Right lobe of liver (tissue), 6 donors: ENCODE measurements around the gene SRC. TPM values are rescaled to one million over a fixed set of nuclear protein-coding genes. Genes with fewer than 3 reads are reported as not detected.

Source experiments
- ATAC-seq, 4 donors: fragments of 200-7000 bp; cut with Tn5 transposase; one replicate each; pipeline ENCODE4 v1.9.1; 2020; ENCODE audit warnings: mild to moderate bottlenecking in 4 of 4, moderate library complexity in 4 of 4
- DNase-seq, 3 donors: peaks; one replicate each; pipeline ENCODE4 v3.0.0-alpha.2; 2020
- H3K27ac ChIP-seq, 3 donors: fragments of 200-600 bp; one replicate each; pipeline ENCODE4 v1.8.0; 2022
- H3K27me3 ChIP-seq, 2 donors: fragments of 200-600 bp; one replicate each; pipeline ENCODE4 v1.8.0; 2022
- H3K36me3 ChIP-seq, 4 donors: fragments of 200-600 bp; sonication (generic) in 1 of 4; one replicate each; pipeline versions ENCODE4 v1.5.1 to v1.8.0; 2017 to 2022; ENCODE audit warnings: control low read depth in 1 of 4
- H3K4me1 ChIP-seq, 4 donors: fragments of 200-600 bp; sonication (generic) in 1 of 4; one replicate each; pipeline versions ENCODE4 v1.5.1 to v1.8.0; 2017 to 2022; ENCODE audit warnings: control low read depth in 1 of 4
- H3K4me3 ChIP-seq, 3 donors: fragments of 200-600 bp; one replicate each; pipeline ENCODE4 v1.8.0; 2022
- H3K9me3 ChIP-seq, 4 donors: fragments of 200-600 bp; sonication (generic) in 1 of 4; one replicate each; pipeline versions ENCODE4 v1.5.1 to v1.8.0; 2017 to 2022; ENCODE audit warnings: control low read depth in 1 of 4
- POLR2A ChIP-seq: fragments of 450-650 bp; IDR thresholded peaks from one replicate; pipeline ENCODE4 v1.6.1; 2017; ENCODE audit warnings: antibody characterized with exemption, mild to moderate bottlenecking
- WGBS: methylation state at CpG from one replicate; pipeline ENCODE4 v1.1.6; 2018; ENCODE audit warnings: low coverage, low lambda C conversion rate; ENCODE audit not compliant: insufficient coverage; ENCODE audit errors: missing lambda C conversion rate; 5-methylcytosine and 5-hydroxymethylcytosine counted together
- intact Hi-C, 2 donors: fragments of 100-400 bp; cut with DNase I; formaldehyde crosslinking; loops; one replicate each; pipeline versions ENCODE4 v1.11.2 to v1.14.1; 2022
- total RNA-seq, 6 experiments: library from RNA; depleted of rRNA in 2 of 6; stranded (reverse); fragments of >200 nt in 2 of 6; fragmentation: NEBNext Ultra II Directional in 3 of 6; extraction: Animal tissue kit (Norgen Biotek cat#: 25700) in 3 of 6; gene quantifications; one replicate each; pipeline versions ENCODE4 v1.1.0 to v1.2.4, GENCODE V29; 2016 to 2023
- TF ChIP-seq, protein P1 (sequence below), 4 donors: fragments of 200-600 bp in 3 of 4; fragments of 450-650 bp in 1 of 4; IDR thresholded peaks; one replicate each; pipeline versions ENCODE4 v1.5.1 to v1.8.0; 2016 to 2022; ENCODE audit warnings: antibody characterized with exemption in 4 of 4, mild to moderate bottlenecking in 2 of 4
- donor health status: DM: no; HTN: yes; CAD: no.
- donor health status: DM: no; HTN: no; CAD: no.
- donor health status: DM: no; HTN: no; CAD: no.
- donor health status: DM: no; HTN: yes; CAD: no.
- donor health status: DM: no; HTN: yes; CAD: no.

Gene SRC
- total RNA-seq, 6 experiments from 2014 or later = 3.1 to 17.3 (median 11.2) TPM

DNA sequence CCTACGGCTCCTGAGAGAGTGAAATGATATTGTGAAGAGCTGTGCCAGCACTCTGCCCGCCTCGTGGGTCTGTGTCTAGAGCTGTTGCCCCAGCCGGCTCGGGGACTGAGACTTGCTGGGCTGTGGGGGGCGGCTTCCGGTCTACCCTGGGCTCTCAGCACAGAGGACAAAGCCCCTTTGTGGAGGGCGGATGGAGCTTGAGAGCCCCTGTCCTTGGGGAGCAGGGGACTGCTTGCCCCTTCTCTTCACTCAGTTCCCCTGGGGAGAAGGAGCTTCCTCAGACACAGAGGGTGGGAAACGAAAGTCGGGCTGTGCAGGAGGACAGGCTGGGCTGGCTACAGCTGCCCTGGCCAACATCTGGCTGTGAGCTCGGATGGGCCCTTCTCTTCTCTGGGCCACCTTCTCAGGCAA is 11.0 kb downstream of the SRC start:
- intact Hi-C loops = no loop called here
- Histone ChIP-seq H3K9me3 (no peaks in the 10 kb centered on the region), H3K27ac (no peak overlapping the region), H3K36me3 (no peaks in the 10 kb centered on the region), H3K27me3 (no peaks in the 10 kb centered on the region), H3K4me1 (no peaks in the 10 kb centered on the region), H3K4me3 (no peak overlapping the region)
- peak in 1 of 3 donors; percentile 46 for DNase-seq
- peak; percentile 5 to 48 (median 38) for ATAC-seq
- 40% methylated on average over 1 of the region's 11 CpGs for WGBS
- TF ChIP-seq, protein P1, sequence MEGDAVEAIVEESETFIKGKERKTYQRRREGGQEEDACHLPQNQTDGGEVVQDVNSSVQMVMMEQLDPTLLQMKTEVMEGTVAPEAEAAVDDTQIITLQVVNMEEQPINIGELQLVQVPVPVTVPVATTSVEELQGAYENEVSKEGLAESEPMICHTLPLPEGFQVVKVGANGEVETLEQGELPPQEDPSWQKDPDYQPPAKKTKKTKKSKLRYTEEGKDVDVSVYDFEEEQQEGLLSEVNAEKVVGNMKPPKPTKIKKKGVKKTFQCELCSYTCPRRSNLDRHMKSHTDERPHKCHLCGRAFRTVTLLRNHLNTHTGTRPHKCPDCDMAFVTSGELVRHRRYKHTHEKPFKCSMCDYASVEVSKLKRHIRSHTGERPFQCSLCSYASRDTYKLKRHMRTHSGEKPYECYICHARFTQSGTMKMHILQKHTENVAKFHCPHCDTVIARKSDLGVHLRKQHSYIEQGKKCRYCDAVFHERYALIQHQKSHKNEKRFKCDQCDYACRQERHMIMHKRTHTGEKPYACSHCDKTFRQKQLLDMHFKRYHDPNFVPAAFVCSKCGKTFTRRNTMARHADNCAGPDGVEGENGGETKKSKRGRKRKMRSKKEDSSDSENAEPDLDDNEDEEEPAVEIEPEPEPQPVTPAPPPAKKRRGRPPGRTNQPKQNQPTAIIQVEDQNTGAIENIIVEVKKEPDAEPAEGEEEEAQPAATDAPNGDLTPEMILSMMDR (IDR thresholded peaks at IDR 0.05) = no peak
- TF ChIP-seq POLR2A = no peak

DNA sequence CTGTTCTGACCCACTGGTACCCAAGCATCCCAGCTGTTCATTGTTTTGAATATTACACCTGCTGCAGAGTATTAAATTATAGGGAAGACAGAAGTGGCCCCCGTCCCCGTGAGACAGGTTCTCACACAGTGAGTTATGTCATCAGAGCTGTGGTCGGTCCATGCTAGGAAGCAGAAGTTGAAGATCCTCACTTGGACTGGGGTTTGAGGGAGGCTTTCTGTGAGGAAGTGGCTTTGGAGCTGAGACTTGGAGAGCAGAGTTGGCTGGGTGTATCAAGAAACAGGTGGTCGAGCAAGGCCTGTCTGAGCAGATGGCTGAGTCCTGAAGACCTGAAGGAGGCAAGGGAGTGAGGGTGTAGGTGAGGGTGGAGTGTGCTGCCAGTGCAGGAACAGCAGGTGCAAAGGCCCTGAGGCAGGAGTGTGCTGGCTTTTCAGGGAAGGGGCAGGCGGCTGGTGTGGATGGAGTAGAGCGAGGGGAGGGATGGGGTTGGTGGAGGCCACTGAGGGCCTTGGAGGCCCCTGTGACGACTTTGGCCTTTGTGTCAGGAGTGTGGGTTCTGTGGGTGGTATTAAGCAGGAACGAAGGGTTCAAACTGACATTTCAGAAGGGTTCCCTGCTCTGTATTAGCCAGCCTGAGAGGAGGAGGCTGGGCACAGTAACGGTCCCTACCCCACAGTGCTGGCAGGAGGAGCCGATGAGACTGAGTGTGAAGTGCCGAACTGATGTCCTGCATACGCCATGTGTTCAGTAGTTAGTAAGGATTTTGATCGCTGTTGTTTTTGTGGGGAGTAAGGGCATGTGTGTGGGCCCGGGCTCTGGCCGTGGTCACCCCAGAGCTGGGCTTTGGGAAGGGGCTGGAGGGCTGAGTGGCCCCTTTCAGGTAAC is 11.8 kb downstream of the SRC start:
- ATAC-seq = peak; percentile 21 to 66 (median 44)
- H3K27me3 ChIP-seq = no peaks in the 10 kb centered on the region
- peak in 1 of 3 donors; percentile 42 for DNase-seq
- no peaks in the 10 kb centered on the region for H3K4me1 ChIP-seq
- H3K9me3 ChIP-seq = no peaks in the 10 kb centered on the region
- TF ChIP-seq, protein P1 (IDR thresholded peaks at IDR 0.05) = no peak
- TF ChIP-seq POLR2A = no peak
- intact Hi-C loops = no loop called here
- no peak overlapping the region for H3K27ac ChIP-seq
- no peak overlapping the region for H3K4me3 ChIP-seq
- H3K36me3 ChIP-seq = no peaks in the 10 kb centered on the region
- 83% methylated on average over 6 of the region's 15 CpGs for WGBS

DNA sequence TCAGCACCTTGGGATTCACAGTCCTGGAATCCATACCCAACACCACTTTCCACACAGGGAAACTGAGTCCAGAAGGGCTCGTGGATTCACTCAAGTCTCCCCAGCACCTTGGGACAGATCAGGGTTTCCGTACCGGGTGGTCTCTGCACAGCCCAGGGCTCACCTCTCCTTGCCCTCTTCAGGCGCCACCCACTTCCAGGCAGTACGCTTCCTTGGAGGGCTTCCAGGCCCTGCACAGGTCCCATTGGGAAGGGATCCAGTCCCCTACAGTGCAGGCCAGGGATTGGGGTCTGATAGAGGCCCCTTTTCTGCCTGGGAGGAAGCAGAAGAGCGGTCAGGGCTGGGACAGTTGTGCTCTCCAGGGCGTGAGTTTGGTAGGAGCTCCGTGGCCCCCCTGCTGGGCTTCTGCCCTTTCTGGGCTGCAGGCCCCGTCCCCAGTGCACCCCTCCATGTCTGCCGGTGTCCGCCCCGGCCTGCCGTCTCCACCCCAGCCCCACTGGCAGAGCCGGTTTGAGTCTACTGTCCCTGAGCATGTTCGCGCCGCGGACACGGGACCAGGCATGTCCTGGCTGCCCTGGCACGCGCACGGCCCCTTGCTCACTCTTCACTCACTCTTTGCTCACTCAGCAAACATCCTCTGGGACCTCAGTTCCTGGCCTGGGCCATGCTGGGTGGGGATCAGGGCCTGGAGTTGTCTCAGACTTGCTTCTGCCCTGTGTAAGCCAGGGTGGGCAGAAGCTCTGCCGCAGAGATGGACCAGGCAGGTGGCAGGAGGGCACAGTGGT is 12.6 kb downstream of the SRC start:
- H3K4me1 ChIP-seq = no peaks in the 10 kb centered on the region
- no peak overlapping the region for H3K4me3 ChIP-seq
- ATAC-seq (no peak), DNase-seq (peak in 1 of 3 donors; percentile 58)
- no peaks in the 10 kb centered on the region for H3K9me3 ChIP-seq
- TF ChIP-seq POLR2A = no peak
- TF ChIP-seq, protein P1 (IDR thresholded peaks at IDR 0.05) = no peak
- no peak overlapping the region for H3K27ac ChIP-seq
- no peaks in the 10 kb centered on the region for H3K27me3 ChIP-seq
- intact Hi-C loops = no loop called here
- WGBS = no CpG with 5 or more reads among the region's 23 CpGs
- H3K36me3 ChIP-seq = no peaks in the 10 kb centered on the region

DNA sequence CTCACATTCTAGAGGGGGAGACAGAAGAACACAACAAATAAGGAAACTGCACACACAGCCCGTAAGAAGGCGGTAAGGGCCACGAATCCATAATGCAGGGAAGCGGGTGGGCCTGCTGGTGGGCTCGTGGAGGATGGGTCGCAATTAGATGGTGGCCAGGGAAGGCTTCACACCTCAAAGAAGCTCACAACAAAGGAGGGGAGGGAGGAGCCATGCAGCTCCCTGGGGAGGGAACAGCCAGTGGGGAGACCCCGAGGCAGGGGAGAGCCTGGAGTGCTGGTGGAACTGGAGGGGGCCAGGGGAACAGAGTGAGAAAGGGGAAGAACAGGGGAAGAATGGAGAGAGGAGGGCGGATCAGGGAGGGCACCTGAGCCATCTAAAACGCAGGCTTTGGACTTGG is 13.4 kb downstream of the SRC start:
- no peaks in the 10 kb centered on the region for H3K36me3 ChIP-seq
- no peak overlapping the region for H3K4me3 ChIP-seq
- no peaks in the 10 kb centered on the region for H3K9me3 ChIP-seq
- DNase-seq (peak in 2 of 3 donors; percentile 21 to 39), ATAC-seq (no peak)
- 73% methylated on average over 2 of the region's 9 CpGs for WGBS
- no peaks in the 10 kb centered on the region for H3K4me1 ChIP-seq
- intact Hi-C loops = no loop called here
- H3K27me3 ChIP-seq = no peaks in the 10 kb centered on the region
- H3K27ac ChIP-seq = no peak overlapping the region
- no peak for TF ChIP-seq POLR2A
- TF ChIP-seq, protein P1 (IDR thresholded peaks at IDR 0.05) = no peak
